Central memory CD4-positive, alpha-beta T cell (primary cell): ENCODE results near the gene MXD4.
"Not testable (repeated sequence)": the region's sequence is repeated elsewhere in the genome, so short reads cannot be mapped to it uniquely, and the experiment has no call there.

ENCODE experiments used
- DNase-seq: peaks from one replicate; pipeline ENCODE4 v3.0.0; 2022

MXD4 gene

GRCh38 chr4:2219233-2219760 is 42.6 kb downstream of the MXD4 start:
- DNase-seq, result no peak

- DNase-seq, result no peak
Measured at GRCh38 chr4:2218436-2218835, 43.5 kb downstream of the MXD4 start.

GRCh38 chr4:2217726-2218125 is 44.2 kb downstream of the MXD4 start:
- DNase-seq, result no peak

GRCh38 chr4:2212831-2213230 is 49.1 kb downstream of the MXD4 start:
- no peak for DNase-seq

- not testable (repeated sequence) for DNase-seq
Measured at GRCh38 chr4:2202789-2203188, 59.1 kb downstream of the MXD4 start.
